Measurements from ENCODE around the gene RABL6.

The RABL6 gene

GRCh38 chr9:136889858-136890257, 82.1 kb downstream of the RABL6 start:
- peaks cover 7% of the 10 kb centered on the region; the same call in 1 of the 2 replicates for H3K36me3 ChIP-seq (ENCODE audit: insufficient read depth, low read length)

GRCh38 chr9:136890661-136891060, 82.9 kb downstream of the RABL6 start:
- Histone ChIP-seq H3K27ac (no peak overlapping the region), H3K9ac (ENCODE audit: insufficient read length) (no peak overlapping the region), H3K4me3 (no peak overlapping the region), H3K9me3 (ENCODE audit: low read depth, low read length) (no peaks in the 10 kb centered on the region), H3K36me3 (ENCODE audit: insufficient read depth, low read length) (peaks cover 7% of the 10 kb centered on the region; the same call in 1 of the 2 replicates)
- TF ChIP-seq FOXP2 (optimal IDR thresholded peaks at IDR 0.05; ENCODE audit: control extremely low read depth, extremely low read length, insufficient read depth) (no peak), POLR2AphosphoS5 (IDR thresholded peaks at IDR 0.05; ENCODE audit: borderline replicate concordance, low read depth, low read length) (no peak), EZH2 (IDR thresholded peaks at IDR 0.05) (no peak)
- DNase-seq (ENCODE audit: low read depth, low spot score): no peak

More at GRCh38 chr9:136889858-136890257, 82.1 kb downstream of the RABL6 start:
- H3K9me3 ChIP-seq (ENCODE audit: low read depth, low read length): no peaks in the 10 kb centered on the region
- H3K9ac ChIP-seq (ENCODE audit: insufficient read length): no peak overlapping the region
- no peak for TF ChIP-seq EZH2 (IDR thresholded peaks at IDR 0.05)
- no peak; the same call in 1 of the 2 replicates for TF ChIP-seq POLR2AphosphoS5 (IDR thresholded peaks at IDR 0.05; ENCODE audit: borderline replicate concordance, low read depth, low read length)
- TF ChIP-seq FOXP2 (optimal IDR thresholded peaks at IDR 0.05; ENCODE audit: control extremely low read depth, extremely low read length, insufficient read depth): no peak
- no peak overlapping the region for H3K27ac ChIP-seq
- DNase-seq (ENCODE audit: low read depth, low spot score): no peak
- H3K4me3 ChIP-seq: no peak overlapping the region

Data from SK-N-MC (cell line).